Effector memory CD4-positive, alpha-beta T cell (primary cell): ENCODE results near the gene HOXB1.

Experiments used
- DNase-seq, 3 donors: peaks; one replicate each; pipeline ENCODE4 v3.0.0-alpha.2; 2020
- H3K27ac ChIP-seq: 2 replicates; pipeline ENCODE4 v1.7.0; 2013; ENCODE audit warnings: mild to moderate bottlenecking, low read length, moderate library complexity; ENCODE audit not compliant: insufficient read depth, poor library complexity, severe bottlenecking
- H3K27me3 ChIP-seq: replicated peaks from 2 replicates; pipeline ENCODE4 v1.7.0; 2013; ENCODE audit warnings: mild to moderate bottlenecking, low read length; ENCODE audit not compliant: insufficient read depth, control insufficient read depth, poor library complexity, severe bottlenecking
- H3K36me3 ChIP-seq: 2 replicates; pipeline ENCODE4 v1.7.0; 2013; ENCODE audit warnings: mild to moderate bottlenecking, low read length, moderate library complexity; ENCODE audit not compliant: control insufficient read depth, insufficient read depth
- H3K4me1 ChIP-seq: 2 replicates; pipeline ENCODE4 v1.7.0; 2013; ENCODE audit warnings: low read length, mild to moderate bottlenecking; ENCODE audit not compliant: control insufficient read depth, insufficient read depth, poor library complexity, severe bottlenecking
- H3K4me3 ChIP-seq: 2 replicates; pipeline ENCODE4 v1.7.0; 2013; ENCODE audit warnings: low read length, low read depth, mild to moderate bottlenecking; ENCODE audit not compliant: insufficient read depth, poor library complexity, severe bottlenecking
- H3K9me3 ChIP-seq: 2 replicates; pipeline ENCODE4 v1.7.0; 2013; ENCODE audit warnings: mild to moderate bottlenecking, low read length, moderate library complexity; ENCODE audit not compliant: control insufficient read depth
- total RNA-seq, 3 donors: gene quantifications; one replicate each; lab custom pipeline; 2026; lab: John Stamatoyannopoulos, UW

HOXB1 gene
- 0 reads per million in 3 donors for total RNA-seq

DNA sequence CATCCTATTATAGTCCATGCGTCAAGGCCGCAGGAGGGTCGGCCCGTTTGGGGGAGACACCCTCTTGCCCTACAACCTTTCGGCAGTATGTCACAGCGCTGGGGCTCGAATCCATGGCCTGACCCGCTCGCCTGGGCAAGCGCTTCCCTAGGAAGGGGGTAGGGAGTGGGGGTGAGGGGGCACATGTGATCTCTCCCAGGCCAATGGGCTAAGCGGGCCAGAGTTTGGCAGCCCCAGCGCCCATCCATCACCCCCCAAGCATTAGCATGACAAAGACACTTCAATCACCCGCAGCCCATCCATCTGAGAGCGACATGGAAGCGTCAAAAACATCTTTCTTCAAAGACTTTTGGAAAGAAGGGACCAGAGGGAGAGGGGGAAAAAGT lies at the start of gene HOXB1:
TSS of gene HOXB1 (minus strand) at position 125 of the 386 bp plus-strand sequence. CDS start at position 18, 107 bp downstream.
- H3K36me3 ChIP-seq = no peaks in the 10 kb centered on the region
- H3K27me3 ChIP-seq = no peaks in the 10 kb centered on the region

GRCh38 chr17:48579760-48580554 lies 49.1 kb upstream of the HOXB1 start:
- no peak for DNase-seq
- H3K4me1 ChIP-seq = peaks cover 23% of the 10 kb centered on the region
- H3K27ac ChIP-seq = no peak overlapping the region
- H3K4me3 ChIP-seq = no peak overlapping the region
- no peaks in the 10 kb centered on the region for H3K9me3 ChIP-seq
- H3K36me3 ChIP-seq = no peaks in the 10 kb centered on the region
- peaks cover 24% of the 10 kb centered on the region for H3K27me3 ChIP-seq

More for the DNA sequence above, at the start of gene HOXB1:
- peaks cover 3% of the 10 kb centered on the region for H3K4me1 ChIP-seq
- DNase-seq = no peak
- no peak within 1 kb of the TSS for H3K4me3 ChIP-seq
- no peaks in the 10 kb centered on the region for H3K9me3 ChIP-seq
- no peak within 1 kb of the TSS for H3K27ac ChIP-seq

DNA sequence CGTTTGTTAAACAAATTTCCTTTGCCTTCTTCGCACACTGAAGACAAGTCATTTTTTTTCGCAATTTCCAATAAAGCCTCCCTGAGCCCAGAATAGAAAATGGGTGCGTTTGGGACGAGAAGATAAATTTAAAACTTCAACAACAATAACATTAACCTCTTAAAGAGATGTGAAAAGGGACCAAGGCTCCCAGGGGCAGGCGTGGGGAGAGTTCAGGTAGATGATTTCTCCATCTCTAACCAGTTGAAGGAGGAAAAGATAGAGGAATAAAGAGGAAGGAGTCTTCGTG lies 48.6 kb upstream of the HOXB1 start:
- Histone ChIP-seq H3K27ac (no peak overlapping the region), H3K9me3 (no peaks in the 10 kb centered on the region), H3K27me3 (peaks cover 24% of the 10 kb centered on the region), H3K4me1 (peaks cover 21% of the 10 kb centered on the region), H3K4me3 (peak overlapping the region; percentile 81), H3K36me3 (no peaks in the 10 kb centered on the region)
- no peak for DNase-seq

GRCh38 chr17:48578616-48579470 lies 48.0 kb upstream of the HOXB1 start:
- Histone ChIP-seq H3K27ac (peak overlapping the region; percentile 63), H3K4me3 (peak overlapping the region; percentile 81), H3K36me3 (no peaks in the 10 kb centered on the region), H3K9me3 (no peaks in the 10 kb centered on the region), H3K27me3 (peaks cover 24% of the 10 kb centered on the region), H3K4me1 (peaks cover 21% of the 10 kb centered on the region)
- DNase-seq = no peak

DNA sequence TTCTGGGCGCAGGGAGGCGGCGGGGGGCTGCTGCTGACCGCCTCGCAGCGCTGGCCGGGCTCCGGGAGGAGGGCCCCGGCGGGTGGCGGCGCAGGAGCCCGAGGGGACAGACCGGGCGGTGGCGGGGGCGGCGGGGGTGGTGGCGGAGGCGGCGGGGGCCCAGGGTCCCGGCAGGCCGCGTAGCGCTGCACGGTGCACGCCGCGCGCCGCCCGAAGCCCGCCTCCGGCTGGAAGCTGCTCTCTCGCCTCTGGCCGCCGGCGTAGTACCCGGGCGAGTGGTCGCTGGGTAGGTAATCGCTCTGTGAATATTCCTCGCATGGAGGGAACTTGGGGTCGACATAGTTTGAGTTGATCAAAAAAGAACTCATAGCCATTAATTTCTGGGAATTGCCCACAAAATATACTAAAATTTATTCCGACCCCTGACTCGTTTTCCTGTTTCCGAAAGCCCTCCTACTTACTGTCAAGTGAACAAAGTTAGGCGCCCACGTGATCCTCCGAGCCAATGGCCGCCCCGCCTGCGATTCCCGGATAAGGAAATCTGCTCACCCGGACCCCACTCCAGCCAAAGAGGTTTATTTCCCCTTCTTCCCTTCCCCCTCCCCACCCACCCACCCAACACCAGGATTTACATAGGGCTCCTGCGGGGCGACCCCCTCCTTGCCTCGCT lies 47.3 kb upstream of the HOXB1 start, which contains the start of gene HOXB4:
TSS of gene HOXB4 (minus strand) at position 405 of the 670 bp plus-strand sequence. CDS start at position 374, 31 bp downstream.
- Histone ChIP-seq H3K9me3 (no peaks in the 10 kb centered on the region), H3K4me1 (peaks cover 21% of the 10 kb centered on the region), H3K36me3 (no peaks in the 10 kb centered on the region), H3K27me3 (peaks cover 24% of the 10 kb centered on the region), H3K27ac (peak within 1 kb of the TSS; percentile 63), H3K4me3 (peak within 1 kb of the TSS; percentile 81)
- peak; percentile 48 to 73 (median 64) for DNase-seq

DNA sequence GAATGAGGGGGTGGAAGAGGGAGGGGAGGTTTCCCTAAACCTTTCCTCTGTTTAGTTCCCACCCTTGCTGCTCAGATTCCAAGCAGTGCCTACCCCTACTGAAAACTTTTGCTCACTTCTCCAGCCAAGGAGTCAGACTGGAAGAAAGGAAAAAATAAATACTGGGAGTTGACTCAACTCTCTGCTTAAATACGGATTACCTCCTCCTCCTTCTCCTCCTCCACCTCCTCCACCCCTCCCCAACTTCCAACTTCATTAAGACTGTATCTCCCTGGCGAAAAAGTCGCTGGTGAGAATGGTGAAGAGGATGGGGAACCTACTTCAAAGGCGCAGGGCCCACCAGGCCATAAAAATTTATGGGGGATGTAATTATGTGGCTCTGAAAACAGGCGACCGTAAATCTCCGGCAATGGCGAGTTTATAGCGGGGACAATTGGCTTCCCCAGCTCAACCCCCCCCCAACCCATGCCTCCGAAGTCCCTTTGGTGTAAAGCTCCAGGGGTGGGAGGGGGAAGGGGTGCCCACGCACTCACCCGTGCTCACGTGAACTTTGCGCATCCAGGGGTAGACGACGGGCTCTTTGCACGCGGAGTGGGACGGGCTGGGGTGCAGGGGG lies 46.6 kb upstream of the HOXB1 start:
- H3K9me3 ChIP-seq = no peaks in the 10 kb centered on the region
- peaks cover 21% of the 10 kb centered on the region for H3K4me1 ChIP-seq
- peak overlapping the region; percentile 81 for H3K4me3 ChIP-seq
- DNase-seq = no peak
- peaks cover 24% of the 10 kb centered on the region for H3K27me3 ChIP-seq
- H3K27ac ChIP-seq = no peak overlapping the region
- no peaks in the 10 kb centered on the region for H3K36me3 ChIP-seq

DNA sequence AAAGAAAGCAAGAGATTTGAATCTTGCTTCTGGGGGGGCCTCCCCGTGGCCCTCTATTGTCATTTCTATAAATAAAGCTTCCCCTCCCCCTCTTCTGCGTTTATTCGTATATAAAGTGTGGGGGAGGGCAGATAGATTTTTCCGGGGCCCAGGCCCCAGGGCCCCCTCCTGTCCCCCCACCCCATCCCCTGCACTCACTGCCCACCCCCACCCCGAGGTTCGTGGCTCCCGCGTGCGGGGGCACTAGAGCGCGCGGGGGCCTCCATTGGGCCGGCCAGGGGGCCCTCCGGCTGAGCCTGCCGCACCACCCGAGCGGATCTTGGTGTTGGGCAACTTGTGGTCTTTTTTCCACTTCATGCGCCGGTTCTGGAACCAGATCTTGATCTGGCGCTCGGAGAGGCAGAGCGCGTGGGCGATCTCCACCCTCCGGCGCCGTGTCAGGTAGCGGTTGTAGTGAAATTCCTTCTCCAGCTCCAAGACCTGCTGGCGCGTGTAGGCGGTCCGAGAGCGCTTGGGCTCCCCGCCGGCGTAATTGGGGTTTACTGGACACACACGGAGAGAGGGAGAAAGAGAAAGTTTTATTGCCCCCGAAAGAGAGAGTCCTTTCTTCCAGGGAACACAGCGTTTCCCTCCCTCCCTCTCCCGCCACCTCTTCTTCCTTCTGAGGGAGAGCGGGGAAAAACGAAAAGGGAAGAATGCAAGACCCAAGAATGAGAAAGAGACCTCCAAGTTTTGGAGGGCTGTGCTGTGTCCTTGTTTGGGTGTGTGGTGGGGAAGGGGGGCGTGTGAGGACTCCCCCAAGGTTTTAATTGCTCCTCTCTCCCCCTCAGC lies 45.9 kb upstream of the HOXB1 start:
- no peak overlapping the region for H3K27ac ChIP-seq
- H3K36me3 ChIP-seq = no peaks in the 10 kb centered on the region
- H3K4me1 ChIP-seq = peaks cover 21% of the 10 kb centered on the region
- H3K4me3 ChIP-seq = peak overlapping the region; percentile 81
- DNase-seq = no peak
- H3K27me3 ChIP-seq = peaks cover 17% of the 10 kb centered on the region
- H3K9me3 ChIP-seq = no peaks in the 10 kb centered on the region

DNA sequence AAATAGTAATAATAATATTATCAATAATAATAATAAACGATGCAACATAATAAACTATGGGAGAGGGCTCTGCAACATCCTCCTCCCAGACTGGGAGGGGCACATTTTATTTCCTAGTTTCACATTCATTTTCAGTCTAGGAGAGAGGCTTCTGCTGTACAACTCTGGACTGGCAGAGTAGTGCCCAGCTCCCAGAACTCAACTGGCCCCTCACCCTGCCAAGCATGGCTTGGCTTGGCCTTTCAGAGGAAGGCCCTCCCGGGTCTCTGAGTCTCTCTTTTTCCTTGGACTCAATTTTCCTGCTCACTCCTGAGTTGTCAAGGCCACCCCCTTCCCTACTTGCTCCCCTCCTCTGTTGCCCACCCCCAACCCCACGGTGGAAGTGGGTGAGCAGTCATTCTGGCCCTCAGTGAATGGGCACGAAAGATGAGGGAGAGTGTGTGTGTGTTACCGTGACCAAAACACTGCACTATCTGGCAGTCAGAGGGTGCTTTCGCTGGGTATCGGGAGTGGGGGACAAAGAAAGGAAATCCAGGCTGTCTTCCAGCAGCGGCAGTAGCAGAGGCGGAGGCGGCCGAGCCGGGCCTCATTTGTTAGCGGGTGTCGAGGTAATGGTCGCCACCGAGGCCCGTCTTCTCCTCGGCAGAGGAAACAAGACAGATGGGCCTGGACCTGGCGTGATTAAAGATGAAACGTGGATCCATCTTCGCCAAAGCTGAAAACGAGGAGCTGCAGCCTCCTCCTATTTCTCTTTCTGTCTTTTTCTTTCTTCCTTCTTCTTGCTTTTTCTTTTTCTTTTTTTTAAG lies 45.1 kb upstream of the HOXB1 start:
- peaks cover 21% of the 10 kb centered on the region for H3K4me1 ChIP-seq
- H3K9me3 ChIP-seq = no peaks in the 10 kb centered on the region
- no peak overlapping the region for H3K27ac ChIP-seq
- peaks cover 9% of the 10 kb centered on the region for H3K27me3 ChIP-seq
- no peaks in the 10 kb centered on the region for H3K36me3 ChIP-seq
- DNase-seq = no peak
- no peak overlapping the region for H3K4me3 ChIP-seq
